ENCODE data around the gene CFAP65.

Gene CFAP65

GRCh38 chr2:219010162-219010756, 31.1 kb downstream of the CFAP65 start:
- no peak for DNase-seq

GRCh38 chr2:219009294-219009693, 32.0 kb downstream of the CFAP65 start:
- no peak for DNase-seq

- no peak for DNase-seq
Measured at GRCh38 chr2:219003979-219004378, 37.3 kb downstream of the CFAP65 start.

GRCh38 chr2:219003267-219003634, 38.1 kb downstream of the CFAP65 start:
- DNase-seq = no peak

GRCh38 chr2:219002395-219003266, 38.7 kb downstream of the CFAP65 start:
- peak in 1 of 4 experiments; percentile 26 for DNase-seq

GRCh38 chr2:219001577-219002394, 39.5 kb downstream of the CFAP65 start:
- no peak for DNase-seq

- no peak for DNase-seq
Measured at GRCh38 chr2:219001100-219001576, 40.2 kb downstream of the CFAP65 start.

GRCh38 chr2:219000569-219000960, 40.8 kb downstream of the CFAP65 start:
- DNase-seq = no peak

- DNase-seq = no peak
Measured at GRCh38 chr2:218999881-219000568, 41.3 kb downstream of the CFAP65 start.

GRCh38 chr2:218999021-218999880, 42.1 kb downstream of the CFAP65 start:
- no peak for DNase-seq

GRCh38 chr2:218998414-218999002, 42.8 kb downstream of the CFAP65 start:
- DNase-seq = no peak

- DNase-seq = no peak
Measured at GRCh38 chr2:218997731-218998130, 43.6 kb downstream of the CFAP65 start.

GRCh38 chr2:218996937-218997336, 44.4 kb downstream of the CFAP65 start:
- no peak for DNase-seq

- peak; percentile 35 to 76 (median 53) for DNase-seq
Measured at GRCh38 chr2:218995972-218996711, 45.2 kb downstream of the CFAP65 start.

GRCh38 chr2:218995561-218995960, 45.8 kb downstream of the CFAP65 start:
- DNase-seq = no peak

GRCh38 chr2:218993345-218994315, 47.7 kb downstream of the CFAP65 start, which contains the start of gene CRYBA2:
Gene CRYBA2, minus strand, starts transcription at chr2:218993422. Its CDS starts 246 bp downstream, at chr2:218993176.
- DNase-seq = no peak

GRCh38 chr2:218992703-218993344, 48.5 kb downstream of the CFAP65 start:
- no peak for DNase-seq

- no peak for DNase-seq
Measured at GRCh38 chr2:218992196-218992595, 49.1 kb downstream of the CFAP65 start.
